SU-DHL-6 (cell line): ENCODE measurements around the gene KIF5C.

Experiments used
- CTCF ChIP-seq: fragments of 200-600 bp; sonication (generic); IDR thresholded peaks from one replicate; pipeline ENCODE4 v1.5.1; 2017; ENCODE audit warnings: antibody characterized with exemption, mild to moderate bottlenecking, low read length, moderate library complexity; ENCODE audit not compliant: insufficient read depth, poor library complexity, severe bottlenecking
- EZH2phosphoT487 ChIP-seq: fragments of 200-600 bp; sonication (generic), shearing (Covaris generic); conservative IDR thresholded peaks from 2 replicates; pipeline ENCODE4 v1.6.1; 2018; ENCODE audit warnings: mild to moderate bottlenecking, antibody characterized with exemption, low read length, moderate library complexity, mixed read lengths

- TF ChIP-seq CTCF (no peak), EZH2phosphoT487 (no peak)
Measured at GRCh38 chr2:148924514-148925178, 49.6 kb downstream of the KIF5C start.
